Activated T-helper 9 cell treated with anti-CD3 and anti-CD28 coated beads, Interleukin-2, amount 50 U/mL, for 16 hours (primary cell): Measurements from ENCODE around the gene LYSMD4.
A peak's percentile ranks its signal among the peaks of the same experiment; 100 is the strongest.
"Not testable (repeated sequence)": the region's sequence is repeated elsewhere in the genome, so short reads cannot be mapped to it uniquely, and the experiment has no call there.

Source experiments
- DNase-seq: peaks from one replicate; pipeline ENCODE4 v3.0.0-alpha.2; 2020; ENCODE audit warnings: low read depth

LYSMD4 gene

DNA sequence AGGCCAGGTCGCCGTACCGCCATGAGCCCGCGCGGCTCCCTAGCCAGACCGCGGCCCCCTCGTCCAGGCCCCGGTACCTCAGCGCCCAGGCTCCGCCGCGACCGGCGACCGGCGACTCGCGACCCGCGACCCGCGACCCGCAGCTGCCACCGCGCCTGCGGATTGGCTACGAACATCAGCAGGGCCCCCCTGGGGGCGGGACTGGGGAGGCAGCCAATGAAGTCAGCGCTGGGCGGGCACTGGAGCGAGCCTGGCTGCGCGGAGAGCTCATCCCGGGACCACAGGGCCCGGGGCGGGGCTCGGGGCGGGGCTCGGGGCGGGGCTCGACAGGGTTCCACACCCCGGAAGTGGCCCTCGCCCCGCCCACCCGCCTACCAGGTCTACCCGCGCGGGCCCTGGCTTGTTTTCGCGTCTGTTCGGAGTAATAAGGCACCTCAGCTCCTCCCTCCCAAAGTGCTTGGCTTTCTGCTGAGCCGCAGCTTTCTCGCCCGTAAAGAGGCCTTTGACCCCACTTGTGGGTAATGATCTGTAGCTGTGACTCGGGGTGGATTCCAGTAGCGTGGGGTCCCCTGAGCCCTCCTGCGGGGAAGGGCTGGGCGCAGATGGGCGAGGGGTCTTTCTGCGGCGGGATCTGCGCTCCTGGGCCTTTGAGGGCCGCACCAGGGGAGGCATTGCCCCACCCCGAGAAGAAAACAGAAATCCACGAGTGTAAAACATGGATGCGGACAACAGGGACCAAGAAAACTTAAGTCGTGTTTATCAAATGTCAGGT is at the start of gene LYSMD4:
Gene LYSMD4 (minus strand): TSS at position 170 of the 772 bp plus-strand sequence. CDS start 1,438 bp downstream, outside the sequence.
- peak; percentile 99 for DNase-seq

DNA sequence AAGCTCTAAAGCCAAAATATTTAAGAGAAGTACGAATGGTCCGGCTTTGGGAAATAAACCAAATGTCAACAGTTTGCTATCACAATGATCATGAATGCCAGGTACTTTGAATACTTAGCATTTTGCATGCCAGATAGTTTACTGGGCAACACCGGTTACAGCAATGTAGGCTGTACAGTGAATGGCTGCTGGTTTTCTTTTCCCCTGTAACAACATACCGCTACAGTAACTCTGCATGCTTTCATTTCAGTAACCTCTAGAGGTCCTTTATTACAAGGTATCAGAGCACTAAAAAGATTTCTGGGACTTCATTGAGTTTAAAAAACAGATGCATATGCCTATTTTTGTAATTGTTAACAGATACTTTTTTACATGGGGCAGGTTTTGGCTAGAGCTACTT is 48.8 kb upstream of the LYSMD4 start:
- DNase-seq = not testable (repeated sequence)

DNA sequence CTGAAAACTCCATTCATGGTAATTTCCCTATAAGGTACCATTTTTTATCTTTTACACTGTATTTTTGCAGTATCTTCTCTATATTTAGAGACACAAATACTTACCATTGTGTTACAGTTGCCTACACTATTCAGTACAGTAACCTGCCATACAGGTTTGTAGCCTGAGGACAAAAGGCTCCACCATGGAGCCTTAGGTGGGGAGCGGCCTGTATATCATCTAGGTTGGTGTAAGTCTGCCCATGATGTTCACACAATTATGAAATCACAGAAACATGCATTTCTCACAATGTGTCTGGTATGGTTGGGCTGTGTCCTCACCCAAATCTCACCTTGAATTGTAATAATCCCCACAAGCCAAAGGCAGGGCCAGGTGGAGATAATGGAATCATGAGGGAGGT is 43.9 kb upstream of the LYSMD4 start:
- no peak for DNase-seq

DNA sequence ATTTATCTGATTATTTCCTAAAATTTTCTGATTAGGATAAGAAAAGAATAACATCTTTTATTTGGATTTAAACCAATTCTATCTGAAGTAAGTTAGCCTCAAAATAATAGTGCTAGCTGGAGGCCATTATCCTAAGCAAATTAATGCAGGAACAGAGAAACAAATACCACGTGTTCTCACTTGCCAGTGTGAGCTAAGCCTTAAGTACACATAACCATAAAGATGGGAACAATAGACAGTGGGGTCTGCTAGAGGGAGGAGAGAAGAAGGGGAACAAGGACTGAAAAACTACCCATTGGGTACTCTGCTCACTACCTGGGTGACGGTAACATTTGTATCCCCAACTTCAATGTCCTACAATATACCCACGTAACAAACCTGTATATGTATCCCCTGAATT is 31.3 kb upstream of the LYSMD4 start:
- no peak for DNase-seq

DNA sequence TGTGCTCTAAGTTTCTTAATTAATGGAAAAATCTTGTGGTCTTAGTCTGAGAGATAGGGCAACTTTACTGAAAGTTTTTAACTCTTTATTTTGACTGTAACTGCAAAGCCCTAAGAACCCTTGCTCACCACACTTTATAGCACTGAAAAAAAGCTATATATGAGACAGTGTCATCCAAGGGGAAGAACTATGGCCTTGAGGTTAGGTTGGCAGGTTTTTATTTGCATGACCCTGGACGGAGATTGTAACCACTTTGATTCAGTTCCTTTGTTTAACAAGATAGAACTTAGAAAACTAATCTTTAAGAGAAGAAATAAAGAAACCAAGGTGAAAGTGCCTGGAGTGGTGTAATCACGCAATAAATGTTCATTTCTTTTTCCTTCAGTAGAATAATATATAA is 30.6 kb upstream of the LYSMD4 start:
- no peak for DNase-seq

DNA sequence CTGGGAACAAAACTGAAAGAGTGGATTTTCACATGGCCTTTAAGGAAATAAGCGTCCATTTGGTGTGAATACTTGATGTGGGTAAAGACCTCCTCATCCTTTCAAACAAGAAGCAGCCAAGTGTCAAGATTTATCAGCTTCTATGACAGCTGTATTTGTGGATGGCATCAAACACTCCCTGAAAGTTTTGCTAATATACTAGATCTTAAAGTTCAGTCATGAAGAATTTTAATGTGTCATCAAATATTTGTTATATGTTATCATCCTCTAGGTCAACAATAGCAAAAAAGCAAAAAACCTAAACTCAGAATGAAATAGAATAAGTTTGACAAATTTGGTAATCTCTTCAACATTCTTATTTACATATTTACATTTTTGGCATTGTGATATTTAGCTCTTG is 29.1 kb upstream of the LYSMD4 start:
- DNase-seq = no peak

DNA sequence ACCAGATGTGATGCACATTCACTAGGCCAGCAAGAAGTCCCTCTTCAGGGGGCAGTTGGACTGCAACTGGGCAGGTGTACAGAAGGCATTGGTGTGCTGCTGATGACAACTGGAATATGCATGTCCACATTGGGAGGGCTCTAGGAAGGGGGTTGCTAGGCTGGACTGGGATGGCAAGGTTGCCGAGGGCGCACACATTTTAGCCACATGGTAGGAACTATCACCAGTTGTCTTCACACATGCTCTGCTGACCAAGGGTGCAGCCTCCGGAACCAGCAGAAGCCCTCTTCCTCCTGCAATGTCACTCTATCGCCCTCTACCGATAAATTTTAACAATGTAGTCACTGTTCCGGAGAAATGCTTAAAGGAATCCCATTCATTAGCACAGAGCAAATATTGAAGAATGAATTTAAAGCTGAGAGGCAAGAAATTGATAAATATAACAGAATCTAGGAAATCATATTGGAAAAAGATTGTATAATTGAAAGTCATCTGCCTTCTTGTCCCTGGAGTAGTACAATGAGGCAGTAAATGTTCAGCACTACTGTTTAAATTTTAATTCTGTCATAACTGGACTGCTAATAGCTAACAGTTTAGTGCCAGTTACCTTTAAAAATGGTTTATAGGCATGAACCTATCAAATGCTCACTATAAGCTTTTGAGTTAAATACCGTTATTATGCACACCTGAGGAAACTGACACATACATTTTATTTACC is 22.6 kb upstream of the LYSMD4 start:
- DNase-seq = no peak

DNA sequence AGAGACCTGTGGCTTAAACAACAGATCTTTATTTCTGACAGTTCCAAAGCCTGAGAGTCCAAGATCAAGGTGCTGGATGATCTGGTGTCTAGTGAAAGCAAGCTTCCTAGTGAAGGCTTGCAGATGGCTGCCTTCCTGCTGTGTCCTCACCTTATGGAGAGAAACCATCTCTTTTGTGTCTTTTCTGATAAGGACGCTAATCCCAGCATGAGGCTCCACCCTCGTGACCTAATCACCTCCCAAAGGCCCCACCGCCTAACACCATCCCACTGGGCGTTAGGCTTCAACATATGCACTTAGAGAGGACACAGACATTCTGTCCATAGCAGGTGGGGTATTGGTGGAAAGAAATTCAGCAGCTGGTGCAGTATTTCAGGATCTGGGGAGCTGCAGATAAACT is 19.8 kb upstream of the LYSMD4 start:
- no peak for DNase-seq

DNA sequence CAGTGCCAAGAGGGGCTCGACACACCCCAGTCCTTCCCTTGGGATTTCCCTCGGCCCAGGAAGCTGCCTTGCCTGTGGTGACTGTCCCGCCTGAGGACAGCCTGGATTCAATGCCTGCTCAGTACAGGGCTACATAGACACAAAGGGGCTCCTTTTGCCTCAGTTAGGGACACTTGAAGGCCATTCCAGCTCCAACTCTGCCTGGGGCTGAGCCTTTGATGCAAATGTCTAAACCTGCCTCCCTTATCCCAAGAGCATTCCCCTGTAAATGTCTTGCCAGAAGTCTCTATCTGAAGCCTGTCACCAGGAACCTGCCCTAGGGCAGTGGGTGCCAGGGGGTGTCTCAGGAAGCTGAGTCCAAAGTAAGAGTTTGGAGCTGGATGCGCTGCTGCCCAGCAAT is 19.3 kb upstream of the LYSMD4 start:
- DNase-seq = no peak

DNA sequence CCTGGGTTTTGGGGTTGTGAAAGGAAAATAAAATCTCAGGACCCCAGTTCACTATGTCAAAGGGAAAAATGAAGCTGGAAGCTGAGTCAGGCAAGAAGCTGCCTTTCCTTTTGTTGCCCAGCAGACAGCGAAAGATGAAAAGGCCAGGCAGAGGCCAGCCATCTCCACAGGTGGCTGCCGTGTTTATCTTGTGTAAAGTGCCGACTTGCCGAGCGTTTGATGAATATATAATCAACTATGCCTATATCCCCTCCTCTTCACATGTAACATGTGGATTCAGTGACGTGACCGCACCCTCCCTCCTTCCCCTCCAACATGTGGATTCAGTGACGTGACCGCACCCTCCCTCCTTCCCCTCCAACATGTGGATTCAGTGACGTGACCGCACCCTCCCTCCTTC is 17.1 kb upstream of the LYSMD4 start:
- DNase-seq = not testable (repeated sequence)

DNA sequence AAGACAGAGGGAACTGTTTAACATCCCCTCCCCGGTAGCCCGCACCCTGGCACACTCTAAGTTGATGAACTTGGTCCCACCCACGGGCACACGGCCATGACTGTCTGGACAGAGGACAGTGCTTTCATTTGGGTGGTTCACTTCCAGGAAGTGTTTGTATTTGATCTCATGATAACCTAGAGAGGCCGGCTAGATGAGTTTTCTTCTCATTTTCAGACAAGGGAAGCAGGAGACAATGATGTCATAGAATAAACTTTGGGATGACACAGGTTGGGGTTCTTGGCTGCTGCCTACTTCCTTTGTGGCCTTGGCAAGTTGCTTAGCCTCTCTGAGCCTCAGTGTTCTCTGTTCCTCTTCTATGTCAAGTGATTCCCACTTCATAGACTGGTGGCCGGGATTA is 16.1 kb upstream of the LYSMD4 start:
- DNase-seq = no peak

DNA sequence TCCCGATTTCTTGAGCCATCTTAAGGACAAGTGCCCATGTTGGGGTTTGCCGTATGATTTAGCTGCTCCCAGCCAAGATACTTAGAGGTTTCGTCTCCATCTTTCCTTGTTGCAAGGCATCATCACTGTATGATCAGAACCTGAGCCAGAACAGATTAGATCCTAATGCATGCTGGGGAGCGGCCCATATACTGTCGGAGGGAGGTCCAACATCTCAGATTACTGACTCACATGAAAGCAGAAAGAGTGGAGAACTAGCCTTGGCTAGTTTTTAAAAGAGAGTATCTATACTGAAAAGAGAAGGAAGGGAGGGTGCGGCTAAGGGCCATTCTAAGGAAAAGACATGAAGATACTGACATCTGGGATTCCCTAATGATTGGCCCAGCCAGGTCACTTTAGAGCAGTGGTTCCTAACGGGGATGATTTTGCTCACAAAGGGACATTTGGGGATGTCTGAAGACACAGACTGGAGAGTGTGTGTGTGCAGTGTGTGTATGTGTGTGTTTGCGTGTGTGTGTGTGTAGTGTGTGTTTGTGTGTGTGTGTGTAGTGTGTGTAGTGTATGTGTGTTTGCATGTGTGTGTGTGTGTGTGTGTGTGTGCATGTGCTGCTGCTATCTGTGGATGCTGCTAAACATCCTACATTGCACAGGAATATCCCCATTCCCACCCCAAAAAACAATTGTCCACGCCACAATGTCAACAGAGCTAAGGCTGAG is 12.3 kb upstream of the LYSMD4 start:
- no peak for DNase-seq

DNA sequence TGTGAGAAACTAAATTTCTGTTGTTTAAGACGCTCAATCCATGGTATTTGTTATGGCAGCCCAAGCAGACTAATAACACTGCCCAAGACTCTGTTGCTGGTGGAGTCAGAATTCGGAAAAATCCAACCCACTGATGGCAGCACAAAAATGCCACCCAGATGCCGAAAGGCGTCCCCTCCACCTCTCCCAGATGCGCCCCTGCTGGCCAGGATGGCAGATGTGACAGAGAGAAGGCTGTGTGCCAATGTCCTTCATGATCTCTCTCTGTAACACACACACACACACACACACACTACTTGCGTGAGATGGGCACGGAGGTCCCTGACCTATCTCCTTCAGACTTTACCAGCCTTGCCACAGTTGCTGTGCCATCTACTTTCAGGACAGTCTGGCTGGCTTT is 10.9 kb upstream of the LYSMD4 start:
- no peak for DNase-seq

DNA sequence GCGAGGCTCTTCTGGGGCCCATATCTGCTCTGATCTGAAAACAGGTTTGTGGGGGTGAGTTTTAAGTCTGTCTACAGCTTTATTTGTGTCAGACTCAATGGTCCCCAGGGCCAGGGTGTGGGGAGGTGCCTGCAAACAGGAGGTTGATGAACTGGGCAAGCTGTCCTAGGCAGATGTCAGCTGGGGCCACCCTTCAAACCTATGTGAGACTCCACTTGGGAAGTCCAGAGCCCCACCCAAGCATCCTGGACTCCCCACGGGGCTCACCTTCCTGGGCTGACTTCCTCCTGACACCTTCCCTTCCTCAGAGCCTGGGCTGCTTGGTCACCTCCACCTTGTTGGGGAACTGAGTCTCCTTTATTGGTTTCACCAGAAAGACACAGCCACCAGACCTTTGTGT is 8.6 kb upstream of the LYSMD4 start:
- no peak for DNase-seq

DNA sequence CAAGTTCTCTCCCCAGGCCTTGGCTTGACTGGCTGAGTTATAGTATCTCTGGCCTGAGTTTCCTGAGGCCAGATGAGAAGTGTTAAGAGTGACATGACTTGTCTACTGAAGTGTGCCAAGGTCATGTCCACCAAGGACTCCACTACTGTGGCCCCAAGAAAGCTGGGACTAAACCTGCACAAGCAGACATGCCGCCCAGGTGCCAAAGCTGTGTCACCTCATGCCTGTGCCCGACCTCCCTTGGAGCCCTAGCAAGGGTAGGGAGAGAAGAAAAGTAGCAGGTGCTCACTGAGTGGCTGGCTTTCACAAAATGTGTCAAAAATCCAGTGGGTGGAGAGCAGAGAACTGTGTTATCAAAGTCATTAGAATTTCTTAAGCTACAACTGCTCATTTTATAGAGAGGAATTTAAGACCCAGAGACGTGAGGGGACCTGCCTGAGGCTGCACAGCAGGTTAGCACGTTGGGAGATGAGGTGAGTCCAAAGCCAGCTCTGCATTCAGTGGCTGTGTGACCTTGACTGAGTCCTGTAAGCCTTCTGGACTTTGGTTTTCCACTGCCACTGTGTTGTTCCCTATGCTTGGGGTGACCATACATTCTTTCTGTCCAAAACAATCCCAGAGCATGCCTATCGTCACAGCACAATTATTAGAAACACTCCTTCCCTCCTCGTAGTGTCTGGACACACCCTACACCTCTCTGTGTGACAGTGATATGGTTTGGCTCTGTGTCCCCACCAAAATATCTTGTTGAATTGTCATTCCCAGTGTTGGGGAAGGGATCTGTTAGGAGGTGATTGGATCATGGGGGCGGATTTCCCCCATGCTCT is 5.0 kb upstream of the LYSMD4 start:
- DNase-seq = no peak

DNA sequence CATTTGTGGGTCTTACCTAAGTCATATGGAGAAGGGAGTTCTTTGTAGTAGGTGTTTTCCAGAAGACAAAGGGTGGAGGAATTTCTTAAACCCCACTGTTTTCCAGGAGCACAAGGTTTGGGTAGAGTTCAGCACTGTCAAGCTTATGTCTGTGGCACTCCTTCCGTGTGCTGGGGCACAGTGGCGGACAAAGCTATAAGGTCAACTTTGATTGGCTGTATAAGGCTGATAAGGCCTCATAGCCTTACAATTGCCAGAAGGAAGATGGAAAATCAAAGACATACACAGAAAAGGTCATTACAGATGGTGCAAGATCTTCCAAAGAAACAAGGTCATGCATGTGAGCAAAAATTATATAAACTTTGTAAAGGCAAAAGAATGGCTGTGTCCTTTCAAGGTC is 3.5 kb upstream of the LYSMD4 start:
- no peak for DNase-seq

DNA sequence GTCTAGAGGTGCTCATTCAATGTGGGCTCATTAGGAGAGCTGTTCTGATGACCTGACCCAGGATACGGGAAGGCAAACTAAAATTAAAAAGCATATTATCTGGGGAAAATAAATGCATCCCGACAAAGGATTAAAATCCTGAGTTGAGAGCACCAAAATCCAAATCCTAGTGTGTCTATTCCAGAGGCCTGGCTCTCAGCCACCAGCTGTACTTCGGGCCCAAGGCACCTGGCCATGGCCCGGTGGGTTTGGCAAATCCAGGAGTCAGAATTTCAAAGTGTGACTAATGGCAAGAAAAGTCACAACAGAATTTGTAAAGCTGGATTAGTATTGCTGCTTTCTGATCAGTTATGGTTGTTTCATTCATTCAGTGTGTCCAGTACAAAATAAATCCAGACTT is 2.6 kb upstream of the LYSMD4 start:
- no peak for DNase-seq

DNA sequence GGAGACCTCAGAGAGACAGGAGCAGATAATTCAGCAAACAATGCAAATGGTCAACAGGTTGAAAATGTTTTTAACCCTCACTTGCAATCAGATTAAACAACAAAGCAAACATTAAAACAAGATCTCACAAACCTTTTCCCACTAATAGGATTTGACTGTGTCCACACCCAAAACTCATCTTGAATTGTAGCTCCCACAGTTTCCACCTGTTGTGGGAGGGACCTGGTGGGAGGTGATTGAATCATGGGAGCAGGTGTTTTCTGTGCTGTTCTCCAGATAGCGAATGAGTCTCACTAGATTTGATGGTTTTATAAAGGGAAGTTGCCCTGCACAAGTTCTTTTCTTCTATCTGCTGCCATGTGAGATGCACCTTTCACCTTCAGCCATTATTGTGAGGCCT is 1.3 kb upstream of the LYSMD4 start:
- no peak for DNase-seq

DNA sequence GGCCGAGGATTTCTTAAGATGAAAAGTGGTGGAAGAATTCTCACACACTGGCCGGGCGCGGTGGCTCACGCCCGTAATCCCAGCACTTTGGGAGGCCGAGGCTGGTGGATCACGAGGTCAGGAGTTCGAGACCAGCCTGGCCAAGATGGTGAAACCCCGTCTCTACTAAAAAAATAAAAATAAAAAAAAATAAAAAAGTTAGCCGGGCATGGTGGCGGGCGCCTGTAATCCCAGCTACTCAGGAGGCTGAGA is 729 bp upstream of the LYSMD4 start:
- not testable (repeated sequence) for DNase-seq

DNA sequence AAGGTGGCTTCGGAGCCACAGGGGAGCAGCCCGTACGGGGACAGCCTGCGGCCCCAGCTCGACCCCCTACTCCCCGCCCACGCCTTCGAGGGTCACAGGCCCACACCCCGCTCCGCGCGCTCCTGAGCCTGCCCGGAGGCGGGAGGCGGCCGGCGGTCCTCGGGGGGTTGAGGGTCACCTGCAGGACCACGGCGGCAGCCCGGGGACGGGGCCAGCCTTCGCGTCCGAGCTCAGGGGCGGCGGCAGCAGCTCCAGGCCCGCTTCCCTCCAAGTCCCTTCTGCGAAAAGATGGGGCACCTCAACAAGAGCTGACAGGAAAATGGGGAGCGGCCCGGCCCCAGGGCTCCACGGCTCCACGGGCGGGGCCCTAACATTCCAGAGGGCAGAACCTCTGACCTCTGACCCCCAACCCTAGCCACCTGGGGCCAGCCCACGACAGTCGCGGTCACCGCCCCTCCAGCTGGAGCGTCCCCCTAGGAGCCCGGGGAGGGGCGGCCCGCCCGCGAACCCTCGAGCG is 428 bp downstream of the LYSMD4 start:
- DNase-seq = peak; percentile 7

DNA sequence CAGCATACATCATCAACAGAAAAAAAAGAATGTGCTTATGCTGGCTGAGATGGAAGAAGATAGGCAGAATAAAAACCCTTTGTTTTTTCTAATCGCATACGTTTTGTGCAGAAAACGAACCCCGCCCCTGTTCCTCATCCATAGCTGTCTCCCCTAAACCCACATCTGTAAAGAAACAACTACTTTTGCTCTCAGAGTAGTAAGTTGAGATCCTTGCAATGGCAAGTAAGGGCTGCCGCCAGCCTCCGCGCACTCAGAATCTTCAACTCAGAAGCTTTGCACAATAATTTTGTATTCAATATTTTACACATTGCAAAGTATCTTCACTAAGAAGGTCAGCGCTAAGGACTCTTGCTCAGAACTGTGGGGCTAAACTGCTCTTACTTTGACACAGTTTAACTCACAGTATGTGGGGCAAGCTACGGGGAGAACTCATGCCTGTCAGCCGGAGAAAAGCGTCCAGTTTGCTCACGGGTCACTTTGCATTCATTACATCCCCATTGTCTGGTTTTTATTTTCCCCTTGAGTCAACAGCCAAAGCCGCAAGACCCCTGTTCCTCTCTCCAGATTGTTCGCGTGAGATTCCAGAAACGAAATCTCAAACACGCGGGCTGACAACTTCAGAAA is 1.0 kb downstream of the LYSMD4 start:
- DNase-seq = no peak
